Gastrocnemius medialis (tissue), 4 donors: ENCODE measurements around the gene VSX2.

Experiments used
- CTCF ChIP-seq, 5 experiments: fragments of 450-650 bp in 3 of 5; fragments of 200-600 bp in 2 of 5; sonication (generic) in 2 of 5; IDR thresholded peaks in 4 of 5; conservative IDR thresholded peaks in 1 of 5; 1 replicate in 4 of 5; 2 replicates in 1 of 5; pipeline ENCODE4 v1.5.1; 2016 to 2019; ENCODE audit warnings: antibody characterized with exemption in 5 of 5, mild to moderate bottlenecking in 3 of 5, moderate library complexity in 3 of 5
- POLR2A ChIP-seq, 2 donors: fragments of 450-650 bp; IDR thresholded peaks; one replicate each; pipeline ENCODE4 v1.6.1; 2017; ENCODE audit warnings: antibody characterized with exemption in 2 of 2, mild to moderate bottlenecking in 2 of 2, moderate library complexity in 2 of 2

- TF ChIP-seq CTCF (IDR thresholded peaks at IDR 0.05 in 4 of 5, conservative IDR thresholded peaks at IDR 0.05 in 1 of 5) = no peak
- TF ChIP-seq POLR2A (IDR thresholded peaks at IDR 0.05) = no peak
Observed at GRCh38 chr14:74289801-74290200, 50.6 kb downstream of the VSX2 start.
